GM23338 (cell line): ENCODE results near the gene EIF4G3. TPM values are rescaled to one million over a fixed set of nuclear protein-coding genes. Genes with fewer than 3 reads are reported as not detected.

Experiments
- ATAC-seq: fragments of 200-7000 bp; cut with Tn5 transposase; 3 replicates; pipeline ENCODE4 v1.9.1; 2020
- DNase-seq: peaks from one replicate; pipeline ENCODE4 v3.0.0-alpha.2; 2015; ENCODE audit warnings: low spot score
- H2AFZ ChIP-seq: fragments of 200-600 bp; sonication (generic); 2 replicates; pipeline ENCODE4 v1.8.0; 2016; ENCODE audit warnings: antibody characterized with exemption, mild to moderate bottlenecking, moderate library complexity
- H3F3A ChIP-seq: fragments of 200-600 bp; sonication (generic); replicated peaks from 2 replicates; pipeline ENCODE4 v1.8.0; 2017; ENCODE audit warnings: antibody characterized with exemption, mixed run types, low read depth
- H3K27ac ChIP-seq: fragments of 200-600 bp; sonication (generic); 2 replicates; pipeline ENCODE4 v1.6.1; 2016; ENCODE audit warnings: low read depth
- H3K27me3 ChIP-seq: fragments of 200-600 bp; sonication (generic); 2 replicates; pipeline ENCODE4 v1.8.0; 2016; ENCODE audit warnings: mild to moderate bottlenecking, mixed run types, moderate library complexity; ENCODE audit not compliant: insufficient read depth
- H3K36me3 ChIP-seq: fragments of 200-600 bp; sonication (generic); 2 replicates; pipeline ENCODE4 v1.8.0; 2016; ENCODE audit warnings: mild to moderate bottlenecking; ENCODE audit not compliant: insufficient read depth
- H3K4me1 ChIP-seq: fragments of 200-600 bp; sonication (generic); 2 replicates; pipeline ENCODE4 v1.8.0; 2016; ENCODE audit warnings: mild to moderate bottlenecking, moderate library complexity; ENCODE audit not compliant: insufficient read depth
- H3K4me2 ChIP-seq: fragments of 200-600 bp; sonication (generic); 2 replicates; pipeline ENCODE4 v1.7.1; 2017; ENCODE audit warnings: mixed run types
- H3K4me3 ChIP-seq: fragments of 200-600 bp; sonication (generic); 2 replicates; pipeline ENCODE4 v1.6.1; 2016; ENCODE audit warnings: mixed run types
- H3K79me2 ChIP-seq: fragments of 200-600 bp; sonication (generic); replicated peaks from 2 replicates; pipeline ENCODE4 v1.8.0; 2017; ENCODE audit warnings: mild to moderate bottlenecking; ENCODE audit not compliant: insufficient read depth
- H3K9me2 ChIP-seq: fragments of 200-600 bp; sonication (generic); 2 replicates; pipeline ENCODE4 v1.8.0; 2017; ENCODE audit not compliant: insufficient read depth
- H4K20me1 ChIP-seq: fragments of 200-600 bp; sonication (generic); replicated peaks from 2 replicates; pipeline ENCODE4 v1.8.0; 2017; ENCODE audit warnings: mild to moderate bottlenecking; ENCODE audit not compliant: insufficient read depth
- H3K27ac Mint-ChIP-seq: 2 replicates; pipeline ENCODE4 v1.8.0; 2020; ENCODE audit warnings: inconsistent platforms, mild to moderate bottlenecking, moderate library complexity, mixed read lengths
- H3K27me3 Mint-ChIP-seq: 3 replicates; pipeline ENCODE4 v1.8.0; 2022; ENCODE audit warnings: low read depth, mild to moderate bottlenecking, moderate library complexity, mixed read lengths, inconsistent platforms; ENCODE audit not compliant: insufficient read depth, poor library complexity
- H3K36me3 Mint-ChIP-seq: 3 replicates; pipeline ENCODE4 v1.8.0; 2021; ENCODE audit warnings: low read depth, mild to moderate bottlenecking, inconsistent platforms, moderate library complexity, mixed read lengths
- H3K4me1 Mint-ChIP-seq: 3 replicates; pipeline ENCODE4 v1.8.0; 2020; ENCODE audit warnings: mild to moderate bottlenecking, inconsistent platforms, mixed read lengths
- H3K4me3 Mint-ChIP-seq: 3 replicates; pipeline ENCODE4 v1.8.0; 2021; ENCODE audit warnings: moderate library complexity, mild to moderate bottlenecking, inconsistent platforms, mixed read lengths
- H3K9me3 Mint-ChIP-seq: 3 replicates; pipeline ENCODE4 v1.8.0; 2020; ENCODE audit warnings: moderate library complexity, mild to moderate bottlenecking, inconsistent platforms, mixed read lengths
- CREB1 ChIP-seq: fragments of 250-450 bp; sonication (Bioruptor Pico); IDR thresholded peaks from 2 replicates; pipeline ENCODE4 v1.5.0; 2020; ENCODE audit warnings: low read depth, mild to moderate bottlenecking, moderate library complexity
- EZH2 ChIP-seq: fragments of 200-600 bp; sonication (generic); IDR thresholded peaks from one replicate; pipeline ENCODE4 v1.8.0; 2017; ENCODE audit warnings: antibody characterized with exemption, mild to moderate bottlenecking, low read depth; ENCODE audit not compliant: unreplicated experiment
- EZH2phosphoT487 ChIP-seq: fragments of 200-600 bp; sonication (generic); IDR thresholded peaks from one replicate; pipeline ENCODE4 v1.8.1; 2018; ENCODE audit warnings: antibody characterized with exemption; ENCODE audit not compliant: unreplicated experiment
- NANOG ChIP-seq: IDR thresholded peaks from 2 replicates; pipeline ENCODE4 v1.6.1; 2016; ENCODE audit warnings: antibody characterized with exemption, borderline replicate concordance
- POLR2AphosphoS5 ChIP-seq: IDR thresholded peaks from 2 replicates; pipeline ENCODE4 v1.6.1; 2016; ENCODE audit warnings: antibody characterized with exemption, low read depth
- REST ChIP-seq: IDR thresholded peaks from one replicate; pipeline ENCODE4 v1.6.1; 2018; ENCODE audit warnings: antibody characterized with exemption; ENCODE audit not compliant: unreplicated experiment
- STAT1 ChIP-seq: IDR thresholded peaks from one replicate; pipeline ENCODE4 v1.6.1; 2016; ENCODE audit warnings: antibody characterized with exemption; ENCODE audit not compliant: unreplicated experiment
- polyA plus RNA-seq: library from polyadenylated mRNA; unstranded; fragments of >200 nt; fragmentation: Nextera tagmentation; extraction: Ambion mirVana; gene quantifications from 2 replicates; pipeline ENCODE4 v1.2.1, GENCODE V29; 2016
- total RNA-seq: library from RNA; depleted of rRNA; stranded (reverse); fragments of >200 nt; shearing (Covaris generic); gene quantifications from 2 replicates; pipeline ENCODE4 v1.2.3, GENCODE V29; 2014
- TF ChIP-seq, protein P1 (sequence below): IDR thresholded peaks from 2 replicates; pipeline ENCODE4 v1.6.1; 2016; ENCODE audit warnings: antibody characterized with exemption

EIF4G3 gene
- total and polyA plus RNA-seq, 2 experiments from 2014 or later = 37.9 to 68.1 TPM

GRCh38 chr1:21126324-21126723, 50.4 kb downstream of the EIF4G3 start (continued):
- TF ChIP-seq, protein P1, sequence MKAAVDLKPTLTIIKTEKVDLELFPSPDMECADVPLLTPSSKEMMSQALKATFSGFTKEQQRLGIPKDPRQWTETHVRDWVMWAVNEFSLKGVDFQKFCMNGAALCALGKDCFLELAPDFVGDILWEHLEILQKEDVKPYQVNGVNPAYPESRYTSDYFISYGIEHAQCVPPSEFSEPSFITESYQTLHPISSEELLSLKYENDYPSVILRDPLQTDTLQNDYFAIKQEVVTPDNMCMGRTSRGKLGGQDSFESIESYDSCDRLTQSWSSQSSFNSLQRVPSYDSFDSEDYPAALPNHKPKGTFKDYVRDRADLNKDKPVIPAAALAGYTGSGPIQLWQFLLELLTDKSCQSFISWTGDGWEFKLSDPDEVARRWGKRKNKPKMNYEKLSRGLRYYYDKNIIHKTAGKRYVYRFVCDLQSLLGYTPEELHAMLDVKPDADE = no peak
- TF ChIP-seq EZH2phosphoT487 (no peak), REST (no peak), NANOG (no peak), EZH2 (no peak)

DNA sequence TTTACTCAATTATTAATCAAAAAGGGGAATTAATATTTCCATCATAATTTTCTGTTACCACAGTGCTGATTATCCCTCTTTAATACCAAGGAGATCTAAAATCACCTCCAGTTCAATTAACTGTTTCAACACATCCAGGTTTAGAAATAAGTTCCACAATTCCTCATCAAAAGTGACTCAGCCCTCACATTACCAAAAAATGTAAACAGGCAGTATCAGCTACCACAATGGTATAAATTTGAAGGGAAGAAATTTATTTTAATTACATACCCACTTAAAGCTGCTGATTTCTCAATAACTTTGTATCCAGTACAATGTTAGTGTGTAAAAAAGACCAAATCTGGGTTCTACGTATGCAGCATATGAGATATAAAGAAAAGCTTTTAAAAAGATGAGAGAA, 51.9 kb downstream of the EIF4G3 start:
- no peak overlapping the region for H3K27ac Mint-ChIP-seq
- no peak overlapping the region for H3K27ac ChIP-seq
- no peak for ATAC-seq

More for the DNA sequence above, 51.9 kb downstream of the EIF4G3 start:
- H2AFZ ChIP-seq = no peak overlapping the region
- H3K4me1 ChIP-seq = no peaks in the 10 kb centered on the region
- H3K9me2 ChIP-seq = no peaks in the 10 kb centered on the region
- DNase-seq = no peak
- Mint-ChIP-seq H3K9me3 (no peaks in the 10 kb centered on the region), H3K36me3 (peaks cover 12% of the 10 kb centered on the region; the same call in 2 of the 3 replicates), H3K4me3 (no peak overlapping the region), H3K27me3 (no peaks in the 10 kb centered on the region), H3K4me1 (peaks cover 12% of the 10 kb centered on the region; the same call in 2 of the 3 replicates)
- H3K4me2 ChIP-seq = no peak overlapping the region
- no peaks in the 10 kb centered on the region for H3K27me3 ChIP-seq
- no peaks in the 10 kb centered on the region for H3K36me3 ChIP-seq
- peaks cover 8% of the 10 kb centered on the region; the same call in 1 of the 2 replicates for H4K20me1 ChIP-seq
- no peaks in the 10 kb centered on the region for H3F3A ChIP-seq
- TF ChIP-seq, protein P1 = no peak
- TF ChIP-seq CREB1 (CRISPR knock-in tag) (no peak), POLR2AphosphoS5 (no peak), REST (no peak), STAT1 (no peak), EZH2 (no peak), EZH2phosphoT487 (no peak), NANOG (no peak)
- no peak overlapping the region for H3K4me3 ChIP-seq
- H3K79me2 ChIP-seq = peaks cover 52% of the 10 kb centered on the region
